WTC11 (cell line): ENCODE results near the gene BFSP2. TPM values are rescaled to one million over a fixed set of nuclear protein-coding genes. Genes with fewer than 3 reads are reported as not detected.
A peak's percentile ranks its signal among the peaks of the same experiment; 100 is the strongest.

Experiments used
- ATAC-seq: fragments of 200-7000 bp; cut with Tn5 transposase; 2 replicates; pipeline ENCODE4 v1.10.0; 2021; ENCODE audit warnings: mild to moderate bottlenecking, moderate library complexity
- CTCF ChIA-PET: fragments of 300-600 bp; sonication (Branson Sonifier 250); formaldehyde crosslinking; loops from one replicate; lab custom pipeline; 2021; ENCODE audit warnings: antibody characterized with exemption; lab: Charles Lee
- POLR2A ChIA-PET: fragments of 350-600 bp; sonication (Branson Sonifier 250); formaldehyde crosslinking; loops from one replicate; lab custom pipeline; 2021; ENCODE audit warnings: antibody characterized with exemption; lab: Charles Lee
- DNase-seq: peaks from one replicate; pipeline ENCODE4 v3.0.0; 2021; ENCODE audit warnings: low spot score
- H3K27ac Mint-ChIP-seq: 2 replicates; pipeline ENCODE4 v1.8.0; 2021; ENCODE audit warnings: mixed read lengths
- H3K27me3 Mint-ChIP-seq: 2 replicates; pipeline ENCODE4 v1.8.0; 2021; ENCODE audit warnings: low read depth, mild to moderate bottlenecking, moderate library complexity, mixed read lengths
- H3K36me3 Mint-ChIP-seq: 2 replicates; pipeline ENCODE4 v1.8.0; 2021; ENCODE audit warnings: mixed read lengths
- H3K4me1 Mint-ChIP-seq: 2 replicates; pipeline ENCODE4 v1.8.0; 2022; ENCODE audit warnings: mixed read lengths
- H3K4me3 Mint-ChIP-seq: 2 replicates; pipeline ENCODE4 v1.8.0; 2021; ENCODE audit warnings: mild to moderate bottlenecking, moderate library complexity, mixed read lengths
- H3K9me3 Mint-ChIP-seq: 2 replicates; pipeline ENCODE4 v1.8.0; 2021; ENCODE audit warnings: mixed read lengths
- FOXK1 ChIP-seq: sonication (generic); formaldehyde crosslinking; IDR thresholded peaks from 2 replicates; pipeline ENCODE4 v1.8.0; 2022; ENCODE audit warnings: mild to moderate bottlenecking, moderate library complexity, missing genetic modification reagents
- GTF2I ChIP-seq: fragments of 250-450 bp; sonication (Bioruptor Pico); conservative IDR thresholded peaks from 2 replicates; pipeline ENCODE4 v1.4.0; 2021; ENCODE audit warnings: mild to moderate bottlenecking
- MXD4 ChIP-seq: fragments of 250-450 bp; sonication (Bioruptor Pico); IDR thresholded peaks from 2 replicates; pipeline ENCODE4 v1.8.0; 2021; ENCODE audit warnings: mild to moderate bottlenecking, moderate library complexity, borderline replicate concordance
- MYBL2 ChIP-seq: sonication (generic); formaldehyde crosslinking; IDR thresholded peaks from 2 replicates; pipeline ENCODE4 v1.8.1; 2023; ENCODE audit warnings: mild to moderate bottlenecking, moderate library complexity, missing genetic modification reagents
- NFYB ChIP-seq: sonication (generic); formaldehyde crosslinking; conservative IDR thresholded peaks from 2 replicates; pipeline ENCODE4 v1.8.0; 2022; ENCODE audit warnings: low read depth, missing genetic modification reagents
- NR1H2 ChIP-seq: sonication (generic); formaldehyde crosslinking; IDR thresholded peaks from 2 replicates; pipeline ENCODE4 v1.9.0; 2021; ENCODE audit warnings: mild to moderate bottlenecking, moderate library complexity, missing genetic modification reagents
- NR2C2 ChIP-seq: sonication (generic); formaldehyde crosslinking; IDR thresholded peaks from 2 replicates; pipeline ENCODE4 v1.8.0; 2022; ENCODE audit warnings: mild to moderate bottlenecking, missing genetic modification reagents
- NR3C1 ChIP-seq: sonication (generic); formaldehyde crosslinking; conservative IDR thresholded peaks from 2 replicates; pipeline ENCODE4 v1.8.1; 2023; ENCODE audit warnings: low read depth, mild to moderate bottlenecking, missing genetic modification reagents
- PRRX2 ChIP-seq: fragments of 250-450 bp; sonication (Bioruptor Pico); IDR thresholded peaks from 2 replicates; pipeline ENCODE4 v1.8.0; 2021; ENCODE audit warnings: mild to moderate bottlenecking
- RORB ChIP-seq: fragments of 250-450 bp; sonication (Bioruptor Pico); IDR thresholded peaks from 2 replicates; pipeline ENCODE4 v1.9.0; 2021; ENCODE audit warnings: mild to moderate bottlenecking
- SMAD3 ChIP-seq: sonication (generic); formaldehyde crosslinking; IDR thresholded peaks from 2 replicates; pipeline ENCODE4 v1.8.0; 2022; ENCODE audit warnings: missing genetic modification reagents, mild to moderate bottlenecking, borderline replicate concordance
- TEAD4 ChIP-seq: sonication (generic); formaldehyde crosslinking; IDR thresholded peaks from 2 replicates; pipeline ENCODE4 v1.8.0; 2022; ENCODE audit warnings: mild to moderate bottlenecking, missing genetic modification reagents
- ZNF219 ChIP-seq: sonication (generic); formaldehyde crosslinking; IDR thresholded peaks from 2 replicates; pipeline ENCODE4 v1.8.0; 2023; ENCODE audit warnings: missing genetic modification reagents, mild to moderate bottlenecking, borderline replicate concordance
- ZNF317 ChIP-seq: sonication (generic); formaldehyde crosslinking; IDR thresholded peaks from 2 replicates; pipeline ENCODE4 v1.8.1; 2023; ENCODE audit warnings: low read depth, mild to moderate bottlenecking, moderate library complexity, missing genetic modification reagents, borderline replicate concordance
- total RNA-seq: library from RNA; stranded (reverse); gene quantifications from 3 replicates; pipeline ENCODE4 v1.2.3, GENCODE V29; 2021
- TF ChIP-seq, protein P1 (sequence below): fragments of 250-450 bp; sonication (Bioruptor Pico); IDR thresholded peaks from 2 replicates; pipeline ENCODE4 v2.1.2; 2022; ENCODE audit warnings: mild to moderate bottlenecking, moderate library complexity
- TF ChIP-seq, protein P2 (sequence below): fragments of 250-450 bp; sonication (Bioruptor Pico); IDR thresholded peaks from 2 replicates; pipeline ENCODE4 v1.8.0; 2021; ENCODE audit warnings: mild to moderate bottlenecking
- TF ChIP-seq, protein P3 (sequence below): sonication (generic); formaldehyde crosslinking; IDR thresholded peaks from 2 replicates; pipeline ENCODE4 v1.8.0; 2022; ENCODE audit warnings: mild to moderate bottlenecking, missing genetic modification reagents
- TF ChIP-seq, protein P4 (sequence below): sonication (generic); formaldehyde crosslinking; IDR thresholded peaks from 2 replicates; pipeline ENCODE4 v1.8.1; 2023; ENCODE audit warnings: mild to moderate bottlenecking, missing genetic modification reagents, moderate library complexity
- TF ChIP-seq, protein P5 (sequence below): sonication (generic); formaldehyde crosslinking; conservative IDR thresholded peaks from 2 replicates; pipeline ENCODE4 v1.8.1; 2023; ENCODE audit warnings: mild to moderate bottlenecking, low read depth, missing genetic modification reagents, moderate library complexity
- TF ChIP-seq, protein P6 (sequence below): sonication (generic); formaldehyde crosslinking; IDR thresholded peaks from 2 replicates; pipeline ENCODE4 v1.8.1; 2022; ENCODE audit warnings: missing genetic modification reagents, borderline replicate concordance
- TF ChIP-seq, protein P7 (sequence below): sonication (generic); formaldehyde crosslinking; IDR thresholded peaks from 2 replicates; pipeline ENCODE4 v1.8.0; 2023; ENCODE audit warnings: missing genetic modification reagents

BFSP2 gene
- total RNA-seq, 1 experiment from 2014 or later, result not detected

DNA sequence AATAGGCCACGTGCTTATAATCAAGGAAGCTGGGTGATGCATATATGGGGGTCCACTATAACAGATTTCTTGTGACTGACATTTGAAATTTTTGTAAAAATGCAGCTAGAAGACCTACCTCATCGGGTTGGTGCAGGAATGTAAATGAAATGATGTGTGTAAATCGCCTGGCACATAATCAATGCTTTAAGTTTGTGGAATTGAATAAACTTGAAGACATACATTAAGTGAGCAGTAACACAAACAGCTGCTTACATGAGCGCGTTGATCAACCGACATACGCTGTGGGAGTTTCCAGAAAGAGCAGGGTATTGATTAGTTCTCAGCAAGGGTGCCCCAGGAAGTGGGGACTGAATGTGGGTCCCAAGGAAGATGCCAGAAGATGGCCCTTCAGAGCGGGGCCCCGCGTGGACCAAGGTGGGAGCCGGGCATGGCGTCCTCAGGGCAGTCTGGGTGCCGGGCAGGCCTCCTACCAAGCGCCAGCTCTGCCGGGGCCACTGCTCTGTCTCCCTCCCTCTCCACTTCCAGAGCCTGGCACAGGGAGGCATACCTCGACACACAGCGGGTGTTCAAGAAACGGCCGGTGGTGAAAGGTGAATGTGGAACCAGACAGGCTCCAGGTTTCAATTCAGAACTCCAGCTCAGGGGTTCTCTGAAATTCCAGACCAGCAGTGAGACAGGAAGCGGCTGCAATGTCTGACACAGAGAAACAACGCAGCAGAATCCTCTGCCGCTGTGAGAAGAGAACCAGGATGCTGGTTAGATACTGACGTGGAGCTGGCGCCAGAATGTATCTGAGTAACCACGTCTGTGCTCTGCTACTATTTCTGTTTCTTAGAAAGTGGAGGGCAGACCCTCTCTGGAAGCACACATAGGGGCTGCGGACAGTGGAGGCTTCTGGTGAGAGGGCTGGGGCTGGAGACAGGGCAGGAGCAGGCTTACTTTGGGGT, 12.6 kb downstream of the BFSP2 start:
- Mint-ChIP-seq H3K36me3 (no peaks in the 10 kb centered on the region), H3K27me3 (no peaks in the 10 kb centered on the region), H3K27ac (no peak overlapping the region), H3K9me3 (no peaks in the 10 kb centered on the region), H3K4me3 (no peak overlapping the region), H3K4me1 (0 out of 2 replicates have a peak, but pooled peaks cover 2% of the 10 kb centered on the region)
- TF ChIP-seq, protein P1, sequence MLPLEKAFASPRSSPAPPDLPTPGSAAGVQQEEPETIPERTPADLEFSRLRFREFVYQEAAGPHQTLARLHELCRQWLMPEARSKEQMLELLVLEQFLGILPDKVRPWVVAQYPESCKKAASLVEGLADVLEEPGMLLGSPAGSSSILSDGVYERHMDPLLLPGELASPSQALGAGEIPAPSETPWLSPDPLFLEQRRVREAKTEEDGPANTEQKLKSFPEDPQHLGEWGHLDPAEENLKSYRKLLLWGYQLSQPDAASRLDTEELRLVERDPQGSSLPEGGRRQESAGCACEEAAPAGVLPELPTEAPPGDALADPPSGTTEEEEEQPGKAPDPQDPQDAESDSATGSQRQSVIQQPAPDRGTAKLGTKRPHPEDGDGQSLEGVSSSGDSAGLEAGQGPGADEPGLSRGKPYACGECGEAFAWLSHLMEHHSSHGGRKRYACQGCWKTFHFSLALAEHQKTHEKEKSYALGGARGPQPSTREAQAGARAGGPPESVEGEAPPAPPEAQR (CRISPR knock-in tag), result no peak
- TF ChIP-seq PRRX2, result no peak
- TF ChIP-seq ZNF317 (CRISPR knock-in tag), result no peak
- no peak for DNase-seq
- ATAC-seq, result peak; percentile 48
- POLR2A ChIA-PET, result no interaction called here
- CTCF ChIA-PET, result no interaction called here

DNA sequence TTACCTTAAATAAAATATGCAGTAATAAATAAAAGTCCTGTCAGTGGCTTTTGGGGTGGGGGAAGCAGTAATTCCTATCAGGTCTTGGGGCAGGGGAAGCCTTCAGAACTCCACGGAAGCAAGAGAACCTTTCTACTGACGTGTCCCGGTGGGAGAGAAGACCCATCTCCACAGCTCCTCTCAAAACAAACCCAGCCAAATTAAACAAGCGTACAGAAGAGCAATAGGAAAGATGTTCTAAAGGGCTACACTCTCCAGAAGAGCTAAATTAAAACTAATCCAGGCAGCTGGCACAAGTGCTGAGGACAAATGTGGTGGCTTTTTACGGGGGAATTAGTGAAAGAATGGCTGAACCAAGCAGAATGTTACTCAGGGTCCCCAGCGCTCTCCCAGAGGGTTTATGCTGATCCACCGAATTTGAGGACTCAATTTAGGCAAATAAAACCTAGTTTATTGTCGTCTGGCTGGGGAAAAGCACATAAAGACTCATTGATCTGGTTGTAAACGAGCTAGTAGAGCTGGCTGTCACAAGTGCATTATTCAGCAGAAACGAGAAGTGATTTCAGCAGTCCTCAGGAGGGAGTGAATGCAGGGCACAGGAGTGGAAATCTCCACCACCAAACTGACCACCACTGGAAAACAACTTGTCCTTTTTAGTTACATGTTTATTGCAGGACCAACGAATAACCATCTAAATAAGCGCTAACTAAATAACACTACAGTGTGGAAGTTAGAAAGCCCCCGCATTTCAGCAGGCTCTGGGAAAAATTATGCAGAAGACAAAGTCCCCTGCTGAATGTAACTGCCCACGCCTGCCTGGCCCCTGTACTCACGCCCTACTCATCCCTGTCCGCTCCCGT, 13.5 kb downstream of the BFSP2 start:
- POLR2A ChIA-PET, result no interaction called here
- H3K27me3 Mint-ChIP-seq, result no peaks in the 10 kb centered on the region

DNA sequence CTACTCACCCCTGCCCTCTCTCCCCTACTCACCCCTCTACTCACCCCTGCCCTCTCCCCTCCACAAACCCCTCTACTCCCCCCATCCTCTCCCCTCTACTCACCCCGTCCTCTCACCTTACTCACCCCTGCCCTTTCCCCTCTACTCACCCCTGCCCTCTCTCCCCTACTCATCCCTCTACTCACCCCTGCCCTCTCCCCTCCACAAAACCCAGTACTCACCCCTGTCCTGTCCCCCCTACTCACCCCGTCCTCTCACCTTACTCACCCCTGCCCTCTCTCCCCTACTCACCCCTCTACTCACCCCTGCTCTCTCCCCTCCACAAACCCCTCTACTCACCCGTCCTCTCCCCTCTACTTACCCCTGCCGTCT, 14.2 kb downstream of the BFSP2 start:
- no peaks in the 10 kb centered on the region for H3K27me3 Mint-ChIP-seq
- ATAC-seq (no peak), DNase-seq (no peak)
- no peak overlapping the region for H3K27ac Mint-ChIP-seq
- H3K36me3 Mint-ChIP-seq, result no peaks in the 10 kb centered on the region
- 0 out of 2 replicates have a peak, but pooled peaks cover 2% of the 10 kb centered on the region for H3K4me1 Mint-ChIP-seq
- ChIA-PET POLR2A (no interaction called here), CTCF (interaction anchor here (0.6 kb wide), 1 partner anchor 683 kb away, joined by 3 read pairs; no protein-coding TSS in a partner anchor)
- H3K9me3 Mint-ChIP-seq, result no peaks in the 10 kb centered on the region
- H3K4me3 Mint-ChIP-seq, result no peak overlapping the region
- no peak for TF ChIP-seq NR2C2 (CRISPR knock-in tag)
- TF ChIP-seq MYBL2 (CRISPR knock-in tag), result no peak
- TF ChIP-seq FOXK1, result no peak
- TF ChIP-seq, protein P2, sequence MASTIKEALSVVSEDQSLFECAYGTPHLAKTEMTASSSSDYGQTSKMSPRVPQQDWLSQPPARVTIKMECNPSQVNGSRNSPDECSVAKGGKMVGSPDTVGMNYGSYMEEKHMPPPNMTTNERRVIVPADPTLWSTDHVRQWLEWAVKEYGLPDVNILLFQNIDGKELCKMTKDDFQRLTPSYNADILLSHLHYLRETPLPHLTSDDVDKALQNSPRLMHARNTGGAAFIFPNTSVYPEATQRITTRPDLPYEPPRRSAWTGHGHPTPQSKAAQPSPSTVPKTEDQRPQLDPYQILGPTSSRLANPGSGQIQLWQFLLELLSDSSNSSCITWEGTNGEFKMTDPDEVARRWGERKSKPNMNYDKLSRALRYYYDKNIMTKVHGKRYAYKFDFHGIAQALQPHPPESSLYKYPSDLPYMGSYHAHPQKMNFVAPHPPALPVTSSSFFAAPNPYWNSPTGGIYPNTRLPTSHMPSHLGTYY (CRISPR knock-in tag), result no peak
- no peak for TF ChIP-seq MXD4 (CRISPR knock-in tag)
- TF ChIP-seq, protein P3, sequence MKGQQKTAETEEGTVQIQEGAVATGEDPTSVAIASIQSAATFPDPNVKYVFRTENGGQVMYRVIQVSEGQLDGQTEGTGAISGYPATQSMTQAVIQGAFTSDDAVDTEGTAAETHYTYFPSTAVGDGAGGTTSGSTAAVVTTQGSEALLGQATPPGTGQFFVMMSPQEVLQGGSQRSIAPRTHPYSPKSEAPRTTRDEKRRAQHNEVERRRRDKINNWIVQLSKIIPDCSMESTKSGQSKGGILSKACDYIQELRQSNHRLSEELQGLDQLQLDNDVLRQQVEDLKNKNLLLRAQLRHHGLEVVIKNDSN (CRISPR knock-in tag), result no peak
- no peak for TF ChIP-seq RORB (CRISPR knock-in tag)
- TF ChIP-seq, protein P4, sequence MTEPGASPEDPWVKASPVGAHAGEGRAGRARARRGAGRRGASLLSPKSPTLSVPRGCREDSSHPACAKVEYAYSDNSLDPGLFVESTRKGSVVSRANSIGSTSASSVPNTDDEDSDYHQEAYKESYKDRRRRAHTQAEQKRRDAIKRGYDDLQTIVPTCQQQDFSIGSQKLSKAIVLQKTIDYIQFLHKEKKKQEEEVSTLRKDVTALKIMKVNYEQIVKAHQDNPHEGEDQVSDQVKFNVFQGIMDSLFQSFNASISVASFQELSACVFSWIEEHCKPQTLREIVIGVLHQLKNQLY (CRISPR knock-in tag), result no peak
- TF ChIP-seq, protein P5, sequence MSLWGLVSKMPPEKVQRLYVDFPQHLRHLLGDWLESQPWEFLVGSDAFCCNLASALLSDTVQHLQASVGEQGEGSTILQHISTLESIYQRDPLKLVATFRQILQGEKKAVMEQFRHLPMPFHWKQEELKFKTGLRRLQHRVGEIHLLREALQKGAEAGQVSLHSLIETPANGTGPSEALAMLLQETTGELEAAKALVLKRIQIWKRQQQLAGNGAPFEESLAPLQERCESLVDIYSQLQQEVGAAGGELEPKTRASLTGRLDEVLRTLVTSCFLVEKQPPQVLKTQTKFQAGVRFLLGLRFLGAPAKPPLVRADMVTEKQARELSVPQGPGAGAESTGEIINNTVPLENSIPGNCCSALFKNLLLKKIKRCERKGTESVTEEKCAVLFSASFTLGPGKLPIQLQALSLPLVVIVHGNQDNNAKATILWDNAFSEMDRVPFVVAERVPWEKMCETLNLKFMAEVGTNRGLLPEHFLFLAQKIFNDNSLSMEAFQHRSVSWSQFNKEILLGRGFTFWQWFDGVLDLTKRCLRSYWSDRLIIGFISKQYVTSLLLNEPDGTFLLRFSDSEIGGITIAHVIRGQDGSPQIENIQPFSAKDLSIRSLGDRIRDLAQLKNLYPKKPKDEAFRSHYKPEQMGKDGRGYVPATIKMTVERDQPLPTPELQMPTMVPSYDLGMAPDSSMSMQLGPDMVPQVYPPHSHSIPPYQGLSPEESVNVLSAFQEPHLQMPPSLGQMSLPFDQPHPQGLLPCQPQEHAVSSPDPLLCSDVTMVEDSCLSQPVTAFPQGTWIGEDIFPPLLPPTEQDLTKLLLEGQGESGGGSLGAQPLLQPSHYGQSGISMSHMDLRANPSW (CRISPR knock-in tag), result no peak

More for the DNA sequence above, 13.5 kb downstream of the BFSP2 start:
- no peak for TF ChIP-seq SMAD3 (CRISPR knock-in tag)
- TF ChIP-seq NR1H2 (CRISPR knock-in tag), result no peak
- no peak for TF ChIP-seq FOXK1
- TF ChIP-seq ZNF219 (CRISPR knock-in tag), result no peak
- no peak for TF ChIP-seq NFYB (CRISPR knock-in tag)
- TF ChIP-seq NR3C1, result no peak
- TF ChIP-seq, protein P6, sequence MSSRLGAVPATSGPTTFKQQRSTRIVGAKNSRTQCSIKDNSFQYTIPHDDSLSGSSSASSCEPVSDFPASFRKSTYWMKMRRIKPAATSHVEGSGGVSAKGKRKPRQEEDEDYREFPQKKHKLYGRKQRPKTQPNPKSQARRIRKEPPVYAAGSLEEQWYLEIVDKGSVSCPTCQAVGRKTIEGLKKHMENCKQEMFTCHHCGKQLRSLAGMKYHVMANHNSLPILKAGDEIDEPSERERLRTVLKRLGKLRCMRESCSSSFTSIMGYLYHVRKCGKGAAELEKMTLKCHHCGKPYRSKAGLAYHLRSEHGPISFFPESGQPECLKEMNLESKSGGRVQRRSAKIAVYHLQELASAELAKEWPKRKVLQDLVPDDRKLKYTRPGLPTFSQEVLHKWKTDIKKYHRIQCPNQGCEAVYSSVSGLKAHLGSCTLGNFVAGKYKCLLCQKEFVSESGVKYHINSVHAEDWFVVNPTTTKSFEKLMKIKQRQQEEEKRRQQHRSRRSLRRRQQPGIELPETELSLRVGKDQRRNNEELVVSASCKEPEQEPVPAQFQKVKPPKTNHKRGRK (CRISPR knock-in tag), result no peak
- TF ChIP-seq TEAD4 (CRISPR knock-in tag), result no peak
- TF ChIP-seq GTF2I (CRISPR knock-in tag), result no peak
- TF ChIP-seq, protein P7, sequence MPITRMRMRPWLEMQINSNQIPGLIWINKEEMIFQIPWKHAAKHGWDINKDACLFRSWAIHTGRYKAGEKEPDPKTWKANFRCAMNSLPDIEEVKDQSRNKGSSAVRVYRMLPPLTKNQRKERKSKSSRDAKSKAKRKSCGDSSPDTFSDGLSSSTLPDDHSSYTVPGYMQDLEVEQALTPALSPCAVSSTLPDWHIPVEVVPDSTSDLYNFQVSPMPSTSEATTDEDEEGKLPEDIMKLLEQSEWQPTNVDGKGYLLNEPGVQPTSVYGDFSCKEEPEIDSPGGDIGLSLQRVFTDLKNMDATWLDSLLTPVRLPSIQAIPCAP (CRISPR knock-in tag), result no peak
- Mint-ChIP-seq H3K36me3 (no peaks in the 10 kb centered on the region), H3K4me3 (no peak overlapping the region), H3K4me1 (0 out of 2 replicates have a peak, but pooled peaks cover 2% of the 10 kb centered on the region), H3K27ac (peak overlapping the region; percentile 12), H3K9me3 (no peaks in the 10 kb centered on the region)
- CTCF ChIA-PET, result interaction anchor here (0.6 kb wide), 1 partner anchor 682 kb away, joined by 3 read pairs; no protein-coding TSS in a partner anchor
- DNase-seq, result no peak
- ATAC-seq, result peak; percentile 40
